HCT116 (cell line): ENCODE data around the gene NCKAP5. TPM values are rescaled to one million over a fixed set of nuclear protein-coding genes. Genes with fewer than 3 reads are reported as not detected.

Experiments used
- ATAC-seq: fragments of 200-7000 bp; cut with Tn5 transposase; 2 replicates; pipeline ENCODE4 v1.9.1; 2020; ENCODE audit warnings: mild to moderate bottlenecking, moderate library complexity
- BruUV-seq: library from RNA; stranded (reverse); fragments of 400-500 nt; replicated peaks from 2 replicates; lab custom pipeline; 2021; lab: Mats Ljungman, UMichigan
- CTCF ChIA-PET: fragments of 300-600 bp; sonication (Branson Sonifier 250); formaldehyde crosslinking; loops from one replicate; lab custom pipeline; 2021; ENCODE audit warnings: antibody characterized with exemption; lab: Charles Lee
- POLR2A ChIA-PET: fragments of 300-600, 350-600 bp; sonication (Branson Sonifier 250); formaldehyde crosslinking; loops from one replicate; lab custom pipeline; 2021; ENCODE audit warnings: antibody characterized with exemption; lab: Charles Lee
- RAD21 ChIA-PET, 2 experiments: fragments of 300-600 bp; sonication (Branson Sonifier 250); formaldehyde crosslinking; loops; one replicate each; lab custom pipeline; 2023; ENCODE audit warnings: low total read pairs in 2 of 2; ENCODE audit not compliant: uncharacterized antibody in 2 of 2, unreplicated experiment in 2 of 2, low non-redundant PET in 1 of 2; lab: Charles Lee
- DNase-seq: peaks from one replicate; pipeline ENCODE4 v3.0.0-alpha.2; 2010; ENCODE audit warnings: low read depth, low spot score
- H2AFZ ChIP-seq: fragments of 200-600 bp; shearing (Covaris generic), sonication (generic); 2 replicates; pipeline ENCODE4 v1.6.1; 2017; ENCODE audit warnings: low read depth, mixed run types, mixed read lengths, antibody characterized with exemption, low read length; ENCODE audit not compliant: poor library complexity, severe bottlenecking
- H3K27ac ChIP-seq: 2 replicates; pipeline ENCODE4 v1.5.1; 2012; ENCODE audit warnings: low read depth, low read length
- H3K27me3 ChIP-seq: fragments of 200-600 bp; sonication (generic); 2 replicates; pipeline ENCODE4 v1.6.1; 2016; ENCODE audit warnings: mixed run types, low read length, mixed read lengths; ENCODE audit not compliant: insufficient read depth
- H3K36me3 ChIP-seq, 2 experiments: fragments of 200-500 bp in 1 of 2; fragments of 200-600 bp in 1 of 2; sonication (Bioruptor generic) in 1 of 2; sonication (generic) in 1 of 2; 2 replicates each; pipeline versions ENCODE4 v1.5.1 to v1.6.1; 2014 to 2016; ENCODE audit warnings: low read length in 2 of 2, inconsistent platforms in 1 of 2, mixed read lengths in 1 of 2, mixed run types in 1 of 2; ENCODE audit not compliant: insufficient read depth in 2 of 2, control insufficient read depth in 1 of 2
- H3K4me1 ChIP-seq, 2 experiments: fragments of 200-600 bp in 1 of 2; sonication (generic) in 1 of 2; 2 replicates each; pipeline versions ENCODE4 v1.5.1 to v1.6.1; 2012 to 2017; ENCODE audit warnings: low read length in 2 of 2, inconsistent platforms in 1 of 2, mild to moderate bottlenecking in 1 of 2, mixed read lengths in 1 of 2, mixed run types in 1 of 2, moderate library complexity in 1 of 2; ENCODE audit not compliant: insufficient read depth in 2 of 2, control insufficient read depth in 1 of 2
- H3K4me2 ChIP-seq: fragments of 200-600 bp; sonication (generic); 2 replicates; pipeline ENCODE4 v1.6.1; 2017; ENCODE audit warnings: mixed run types, low read length, mixed read lengths
- H3K4me3 ChIP-seq, 2 experiments: fragments of 200-600 bp in 1 of 2; sonication (generic) in 1 of 2; replicated peaks in 1 of 2; 2 replicates each; pipeline ENCODE4 v1.5.1; 2011 to 2016; ENCODE audit warnings: low read length in 2 of 2, control low read depth in 1 of 2, low read depth in 1 of 2, mild to moderate bottlenecking in 1 of 2, mixed read lengths in 1 of 2, mixed run types in 1 of 2
- H3K79me2 ChIP-seq: fragments of 200-600 bp; sonication (generic); 2 replicates; pipeline ENCODE4 v1.6.1; 2017; ENCODE audit warnings: mild to moderate bottlenecking, mixed run types, low read length, moderate library complexity, mixed read lengths; ENCODE audit not compliant: insufficient read depth
- H3K9ac ChIP-seq: fragments of 200-600 bp; sonication (generic); 2 replicates; pipeline ENCODE4 v1.6.1; 2016; ENCODE audit warnings: low read length, mixed read lengths
- H3K9me2 ChIP-seq: fragments of 200-600 bp; sonication (generic), shearing (Covaris generic); 2 replicates; pipeline ENCODE4 v1.6.1; 2017; ENCODE audit warnings: mixed run types, mild to moderate bottlenecking, moderate library complexity; ENCODE audit not compliant: insufficient read depth
- H3K9me3 ChIP-seq, 2 experiments: fragments of 200-500 bp in 1 of 2; fragments of 200-600 bp in 1 of 2; sonication (Bioruptor generic) in 1 of 2; sonication (generic) in 1 of 2; 2 replicates each; pipeline ENCODE4 v1.6.1; 2014 to 2017; ENCODE audit warnings: low read length in 2 of 2, mixed read lengths in 2 of 2, inconsistent platforms in 1 of 2, low read depth in 1 of 2, mild to moderate bottlenecking in 1 of 2, mixed run types in 1 of 2, moderate library complexity in 1 of 2; ENCODE audit not compliant: control insufficient read depth in 1 of 2, insufficient read depth in 1 of 2
- H4K20me1 ChIP-seq: fragments of 200-600 bp; sonication (generic), shearing (Covaris generic); 2 replicates; pipeline ENCODE4 v1.6.1; 2017; ENCODE audit warnings: mixed run types, mild to moderate bottlenecking, moderate library complexity; ENCODE audit not compliant: insufficient read depth
- ATF3 ChIP-seq: IDR thresholded peaks from 2 replicates; pipeline ENCODE4 v1.6.1; 2012
- MAX ChIP-seq: IDR thresholded peaks from 2 replicates; pipeline ENCODE4 v1.6.1; 2012
- POLR2AphosphoS5 ChIP-seq: IDR thresholded peaks from 2 replicates; pipeline ENCODE4 v1.6.1; 2011; ENCODE audit warnings: mild to moderate bottlenecking, low read depth, low read length, moderate library complexity
- intact Hi-C: fragments of 100-400 bp; cut with micrococcal nuclease; formaldehyde crosslinking; loops from 2 replicates; pipeline ENCODE4 v1.10.0; 2022
- total RNA-seq: library from RNA; stranded (reverse); gene quantifications from one replicate; pipeline ENCODE4 v1.2.1, GENCODE V29; 2021; ENCODE audit not compliant: unreplicated experiment
- TF ChIP-seq, protein P1 (sequence below), 3 experiments: fragments of 200-600 bp in 1 of 3; sonication (generic) in 1 of 3; IDR thresholded peaks in 2 of 3; conservative IDR thresholded peaks in 1 of 3; 2 replicates each; pipeline ENCODE4 v1.5.1; 2012 to 2017; ENCODE audit warnings: low read depth in 2 of 3, low read length in 2 of 3, antibody characterized with exemption in 1 of 3, borderline replicate concordance in 1 of 3, control low read depth in 1 of 3, mild to moderate bottlenecking in 1 of 3, mixed read lengths in 1 of 3, mixed run types in 1 of 3, moderate library complexity in 1 of 3; ENCODE audit not compliant: insufficient read depth in 1 of 3
- TF ChIP-seq, protein P2 (sequence below): IDR thresholded peaks from 2 replicates; pipeline ENCODE4 v1.6.1; 2012; ENCODE audit warnings: low read depth

The NCKAP5 gene
- total RNA-seq, 1 experiment from 2014 or later = 0.30 TPM

GRCh38 chr2:133502678-133503077, 65.6 kb downstream of the NCKAP5 start (continued):
- TF ChIP-seq, protein P1, sequence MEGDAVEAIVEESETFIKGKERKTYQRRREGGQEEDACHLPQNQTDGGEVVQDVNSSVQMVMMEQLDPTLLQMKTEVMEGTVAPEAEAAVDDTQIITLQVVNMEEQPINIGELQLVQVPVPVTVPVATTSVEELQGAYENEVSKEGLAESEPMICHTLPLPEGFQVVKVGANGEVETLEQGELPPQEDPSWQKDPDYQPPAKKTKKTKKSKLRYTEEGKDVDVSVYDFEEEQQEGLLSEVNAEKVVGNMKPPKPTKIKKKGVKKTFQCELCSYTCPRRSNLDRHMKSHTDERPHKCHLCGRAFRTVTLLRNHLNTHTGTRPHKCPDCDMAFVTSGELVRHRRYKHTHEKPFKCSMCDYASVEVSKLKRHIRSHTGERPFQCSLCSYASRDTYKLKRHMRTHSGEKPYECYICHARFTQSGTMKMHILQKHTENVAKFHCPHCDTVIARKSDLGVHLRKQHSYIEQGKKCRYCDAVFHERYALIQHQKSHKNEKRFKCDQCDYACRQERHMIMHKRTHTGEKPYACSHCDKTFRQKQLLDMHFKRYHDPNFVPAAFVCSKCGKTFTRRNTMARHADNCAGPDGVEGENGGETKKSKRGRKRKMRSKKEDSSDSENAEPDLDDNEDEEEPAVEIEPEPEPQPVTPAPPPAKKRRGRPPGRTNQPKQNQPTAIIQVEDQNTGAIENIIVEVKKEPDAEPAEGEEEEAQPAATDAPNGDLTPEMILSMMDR (IDR thresholded peaks at IDR 0.05 in 2 of 3, conservative IDR thresholded peaks at IDR 0.05 in 1 of 3; ENCODE audit: borderline replicate concordance in 1 of 3, insufficient read depth in 1 of 3, low read depth in 2 of 3, low read length in 2 of 3) = no peak
- TF ChIP-seq POLR2AphosphoS5 (no peak), MAX (no peak), ATF3 (no peak)
- TF ChIP-seq, all 23 proteins: peak for 0

DNA sequence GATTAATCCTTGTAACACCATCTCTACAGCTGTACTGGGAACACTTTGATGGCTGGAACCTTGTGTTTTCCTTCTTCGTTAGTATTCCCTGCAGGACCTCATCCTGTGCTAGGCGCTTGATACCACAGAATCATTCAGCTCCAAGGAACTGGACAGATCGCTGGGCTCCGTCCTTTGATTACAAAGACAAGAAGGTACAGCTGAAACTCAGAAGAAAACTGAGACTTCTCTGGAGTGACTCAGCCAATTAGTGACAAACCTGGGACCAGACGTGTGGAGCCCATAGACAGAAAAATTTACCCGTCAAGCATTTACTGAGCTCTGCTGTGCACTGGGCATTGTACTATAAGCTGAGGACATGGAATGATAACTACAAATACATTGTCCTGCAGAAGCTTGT, 67.3 kb downstream of the NCKAP5 start:
- DNase-seq (no peak), ATAC-seq (no peak)
- H4K20me1 ChIP-seq = no peaks in the 10 kb centered on the region
- no peak overlapping the region for H3K4me2 ChIP-seq
- H3K79me2 ChIP-seq = no peaks in the 10 kb centered on the region
- H3K27ac ChIP-seq = no peak overlapping the region
- TF ChIP-seq, protein P2, sequence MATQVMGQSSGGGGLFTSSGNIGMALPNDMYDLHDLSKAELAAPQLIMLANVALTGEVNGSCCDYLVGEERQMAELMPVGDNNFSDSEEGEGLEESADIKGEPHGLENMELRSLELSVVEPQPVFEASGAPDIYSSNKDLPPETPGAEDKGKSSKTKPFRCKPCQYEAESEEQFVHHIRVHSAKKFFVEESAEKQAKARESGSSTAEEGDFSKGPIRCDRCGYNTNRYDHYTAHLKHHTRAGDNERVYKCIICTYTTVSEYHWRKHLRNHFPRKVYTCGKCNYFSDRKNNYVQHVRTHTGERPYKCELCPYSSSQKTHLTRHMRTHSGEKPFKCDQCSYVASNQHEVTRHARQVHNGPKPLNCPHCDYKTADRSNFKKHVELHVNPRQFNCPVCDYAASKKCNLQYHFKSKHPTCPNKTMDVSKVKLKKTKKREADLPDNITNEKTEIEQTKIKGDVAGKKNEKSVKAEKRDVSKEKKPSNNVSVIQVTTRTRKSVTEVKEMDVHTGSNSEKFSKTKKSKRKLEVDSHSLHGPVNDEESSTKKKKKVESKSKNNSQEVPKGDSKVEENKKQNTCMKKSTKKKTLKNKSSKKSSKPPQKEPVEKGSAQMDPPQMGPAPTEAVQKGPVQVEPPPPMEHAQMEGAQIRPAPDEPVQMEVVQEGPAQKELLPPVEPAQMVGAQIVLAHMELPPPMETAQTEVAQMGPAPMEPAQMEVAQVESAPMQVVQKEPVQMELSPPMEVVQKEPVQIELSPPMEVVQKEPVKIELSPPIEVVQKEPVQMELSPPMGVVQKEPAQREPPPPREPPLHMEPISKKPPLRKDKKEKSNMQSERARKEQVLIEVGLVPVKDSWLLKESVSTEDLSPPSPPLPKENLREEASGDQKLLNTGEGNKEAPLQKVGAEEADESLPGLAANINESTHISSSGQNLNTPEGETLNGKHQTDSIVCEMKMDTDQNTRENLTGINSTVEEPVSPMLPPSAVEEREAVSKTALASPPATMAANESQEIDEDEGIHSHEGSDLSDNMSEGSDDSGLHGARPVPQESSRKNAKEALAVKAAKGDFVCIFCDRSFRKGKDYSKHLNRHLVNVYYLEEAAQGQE = no peak
- peaks cover 10% of the 10 kb centered on the region; the same call in 1 of the 2 replicates for H3K27me3 ChIP-seq
- H3K9me2 ChIP-seq = no peaks in the 10 kb centered on the region
- POLR2A ChIA-PET = no interaction called here
- H3K9ac ChIP-seq = no peak overlapping the region
- no peak overlapping the region for H3K4me3 ChIP-seq
- no peaks in the 10 kb centered on the region for H3K9me3 ChIP-seq
- no TSS peak for BruUV-seq
- H3K4me1 ChIP-seq = no peaks in the 10 kb centered on the region
- CTCF ChIA-PET = interaction anchor here (1.1 kb wide), 1 partner anchor 19 kb away, joined by 3 read pairs; no protein-coding TSS in a partner anchor
- intact Hi-C loops = no loop called here
- RAD21 ChIA-PET = no interaction called here
- H2AFZ ChIP-seq = no peak overlapping the region
- H3K36me3 ChIP-seq = no peaks in the 10 kb centered on the region
